Measurements from ENCODE around the gene NDUFA8.
"Not testable (repeated sequence)": the region's sequence is repeated elsewhere in the genome, so short reads cannot be mapped to it uniquely, and the experiment has no call there.

NDUFA8 gene

GRCh38 chr9:122120316-122121071, 39.1 kb downstream of the NDUFA8 start:
- no peak for DNase-seq (ENCODE audit: low read depth)

GRCh38 chr9:122119721-122120120, 39.9 kb downstream of the NDUFA8 start:
- no peak for DNase-seq (ENCODE audit: low read depth)

GRCh38 chr9:122119166-122119521, 40.4 kb downstream of the NDUFA8 start:
- no peak for DNase-seq (ENCODE audit: low read depth)

GRCh38 chr9:122118343-122119165, 41.0 kb downstream of the NDUFA8 start:
- no peak for DNase-seq (ENCODE audit: low read depth)

GRCh38 chr9:122117241-122117640, 42.3 kb downstream of the NDUFA8 start:
- not testable (repeated sequence) for DNase-seq (ENCODE audit: low read depth)

GRCh38 chr9:122116448-122117173, 43.0 kb downstream of the NDUFA8 start:
- no peak for DNase-seq (ENCODE audit: low read depth)

- DNase-seq (ENCODE audit: low read depth), result no peak
These were observed 43.5 kb downstream of the NDUFA8 start for GRCh38 chr9:122116040-122116439.

GRCh38 chr9:122115176-122116035, 44.2 kb downstream of the NDUFA8 start:
- DNase-seq (ENCODE audit: low read depth), result no peak

- DNase-seq (ENCODE audit: low read depth), result no peak
These were observed 46.0 kb downstream of the NDUFA8 start for GRCh38 chr9:122113574-122113973.

GRCh38 chr9:122112238-122112637, 47.3 kb downstream of the NDUFA8 start:
- no peak for DNase-seq (ENCODE audit: low read depth)

GRCh38 chr9:122111413-122112085, 48.0 kb downstream of the NDUFA8 start:
- DNase-seq (ENCODE audit: low read depth), result no peak

- no peak for DNase-seq (ENCODE audit: low read depth)
These were observed 49.3 kb downstream of the NDUFA8 start for GRCh38 chr9:122110100-122110833.

- no peak for DNase-seq (ENCODE audit: low read depth)
These were observed 50.4 kb downstream of the NDUFA8 start for GRCh38 chr9:122109035-122109813.

GRCh38 chr9:122107291-122107805, 52.2 kb downstream of the NDUFA8 start:
- no peak for DNase-seq (ENCODE audit: low read depth)

- DNase-seq (ENCODE audit: low read depth), result no peak
These were observed 53.0 kb downstream of the NDUFA8 start for GRCh38 chr9:122106576-122106975.

- DNase-seq (ENCODE audit: low read depth), result no peak
These were observed 55.6 kb downstream of the NDUFA8 start for GRCh38 chr9:122103985-122104384.

GRCh38 chr9:122102156-122102555, 57.4 kb downstream of the NDUFA8 start:
- no peak for DNase-seq (ENCODE audit: low read depth)

GRCh38 chr9:122100756-122101155, 58.8 kb downstream of the NDUFA8 start:
- DNase-seq (ENCODE audit: low read depth), result no peak

GRCh38 chr9:122099271-122099869, 60.2 kb downstream of the NDUFA8 start:
- DNase-seq (ENCODE audit: low read depth), result peak; percentile 64
